IMR-90 (cell line): ENCODE results near the gene PRCP. TPM values are rescaled to one million over a fixed set of nuclear protein-coding genes. Genes with fewer than 3 reads are reported as not detected.

Experiments used
- ATAC-seq: fragments of 200-7000 bp; cut with Tn5 transposase; 2 replicates; pipeline ENCODE4 v1.9.1; 2020; ENCODE audit warnings: low read depth, mild to moderate bottlenecking, moderate library complexity
- BruUV-seq: library from RNA; stranded (reverse); fragments of 400-500 nt; replicated peaks from 2 replicates; lab custom pipeline; 2021; lab: Mats Ljungman, UMichigan
- CTCF ChIA-PET: fragments of 300-600 bp; formaldehyde crosslinking; extraction: SDS; loops from one replicate; lab custom pipeline; 2021; ENCODE audit warnings: antibody characterized with exemption; lab: Yijun Ruan, JAX
- POLR2A ChIA-PET: fragments of 300-600 bp; sonication (Branson Sonifier 250); formaldehyde crosslinking; loops from one replicate; lab custom pipeline; 2022; ENCODE audit warnings: antibody characterized with exemption; ENCODE audit not compliant: unreplicated experiment; lab: Charles Lee
- DNase-seq: peaks from one replicate; pipeline ENCODE4 v3.0.0; 2013
- H2AFZ ChIP-seq: replicated peaks from 2 replicates; pipeline ENCODE3; 2013; ENCODE audit warnings: low read length, mild to moderate bottlenecking; ENCODE audit not compliant: poor library complexity
- H2AK5ac ChIP-seq: 2 replicates; pipeline ENCODE4 v1.6.1; 2013; ENCODE audit warnings: low read depth, low read length, inconsistent platforms
- H2AK9ac ChIP-seq: replicated peaks from 2 replicates; pipeline ENCODE3; 2013; ENCODE audit warnings: mild to moderate bottlenecking, low read depth, low read length, moderate library complexity; ENCODE audit not compliant: poor library complexity
- H2BK120ac ChIP-seq: 2 replicates; pipeline ENCODE4 v1.6.1; 2013; ENCODE audit warnings: low read depth, low read length, inconsistent platforms
- H2BK15ac ChIP-seq: 3 replicates; pipeline ENCODE4 v1.6.1; 2013; ENCODE audit warnings: low read depth, low read length, inconsistent platforms
- H2BK20ac ChIP-seq: 2 replicates; pipeline ENCODE4 v1.6.1; 2013; ENCODE audit warnings: low read depth, mild to moderate bottlenecking, inconsistent platforms, low read length, moderate library complexity
- H2BK5ac ChIP-seq: 2 replicates; pipeline ENCODE4 v1.6.1; 2013; ENCODE audit warnings: mild to moderate bottlenecking, low read depth, low read length, inconsistent platforms; ENCODE audit not compliant: poor library complexity, severe bottlenecking
- H3K14ac ChIP-seq: replicated peaks from 2 replicates; pipeline ENCODE4 v1.6.1; 2013; ENCODE audit warnings: low read depth, low read length, inconsistent platforms
- H3K18ac ChIP-seq: 2 replicates; pipeline ENCODE4 v1.6.1; 2013; ENCODE audit warnings: low read depth, low read length, control low read depth
- H3K23ac ChIP-seq: 2 replicates; pipeline ENCODE4 v1.6.1; 2013; ENCODE audit warnings: low read depth, low read length, inconsistent platforms
- H3K27ac ChIP-seq: 2 replicates; pipeline ENCODE4 v1.5.1; 2013; ENCODE audit warnings: mild to moderate bottlenecking, control low read depth, low read length; ENCODE audit not compliant: insufficient read depth
- H3K27me3 ChIP-seq: 2 replicates; pipeline ENCODE4 v1.6.1; 2013; ENCODE audit warnings: low read length; ENCODE audit not compliant: control insufficient read depth, insufficient read depth
- H3K36me3 ChIP-seq: 2 replicates; pipeline ENCODE4 v1.6.1; 2013; ENCODE audit warnings: low read length, mixed read lengths; ENCODE audit not compliant: control insufficient read depth, insufficient read depth
- H3K4ac ChIP-seq: 2 replicates; pipeline ENCODE4 v1.6.1; 2013; ENCODE audit warnings: low read depth, low read length, inconsistent platforms
- H3K4me1 ChIP-seq: 2 replicates; pipeline ENCODE4 v1.6.1; 2013; ENCODE audit warnings: low read length, mixed read lengths; ENCODE audit not compliant: control insufficient read depth, insufficient read depth
- H3K4me2 ChIP-seq: 2 replicates; pipeline ENCODE4 v1.6.1; 2013; ENCODE audit warnings: low read depth, mild to moderate bottlenecking, control low read depth, low read length, moderate library complexity
- H3K4me3 ChIP-seq: 2 replicates; pipeline ENCODE4 v1.5.1; 2013; ENCODE audit warnings: low read depth, mild to moderate bottlenecking, control low read depth, low read length, moderate library complexity; ENCODE audit not compliant: insufficient read depth
- H3K56ac ChIP-seq: 2 replicates; pipeline ENCODE4 v1.6.1; 2013; ENCODE audit warnings: low read length, inconsistent platforms; ENCODE audit not compliant: insufficient read depth; ENCODE audit errors: extremely low read depth
- H3K79me1 ChIP-seq, 2 experiments: 2 replicates each; pipeline ENCODE4 v1.6.1; 2013; ENCODE audit warnings: low read length in 2 of 2, inconsistent platforms in 1 of 2, low read depth in 1 of 2
- H3K9ac ChIP-seq: 2 replicates; pipeline ENCODE4 v1.6.1; 2013; ENCODE audit warnings: low read depth, low read length, control low read depth
- H3K9me1 ChIP-seq: 2 replicates; pipeline ENCODE4 v1.6.1; 2013; ENCODE audit warnings: low read length, inconsistent platforms; ENCODE audit not compliant: insufficient read depth
- H3K9me3 ChIP-seq: 2 replicates; pipeline ENCODE4 v1.6.1; 2013; ENCODE audit warnings: low read length; ENCODE audit not compliant: control insufficient read depth, insufficient read depth
- H4K20me1 ChIP-seq: 2 replicates; pipeline ENCODE4 v1.6.1; 2013; ENCODE audit warnings: low read length, inconsistent platforms; ENCODE audit not compliant: insufficient read depth
- H4K5ac ChIP-seq: 2 replicates; pipeline ENCODE4 v1.6.1; 2013; ENCODE audit warnings: mild to moderate bottlenecking, low read depth, low read length, control low read depth
- H4K8ac ChIP-seq, 2 experiments: 2 replicates each; pipeline ENCODE4 v1.6.1; 2013; ENCODE audit warnings: low read depth in 2 of 2, low read length in 2 of 2, control low read depth in 1 of 2, inconsistent platforms in 1 of 2
- H4K91ac ChIP-seq: 2 replicates; pipeline ENCODE4 v1.6.1; 2013; ENCODE audit warnings: low read depth, low read length, inconsistent platforms; ENCODE audit not compliant: insufficient read depth
- CEBPB ChIP-seq: IDR thresholded peaks from 2 replicates; pipeline ENCODE4 v1.6.1; 2012; ENCODE audit warnings: low read depth, low read length, improper control_type of control experiment
- FOS ChIP-seq: fragments of 150-350 bp; IDR thresholded peaks from 2 replicates; pipeline ENCODE4 v1.6.1; 2016; ENCODE audit warnings: low read depth, low read length
- MAFK ChIP-seq: IDR thresholded peaks from 2 replicates; pipeline ENCODE4 v1.6.1; 2012; ENCODE audit warnings: low read depth, low read length, improper control_type of control experiment
- MAZ ChIP-seq: IDR thresholded peaks from 2 replicates; pipeline ENCODE4 v1.6.1; 2012; ENCODE audit warnings: low read depth, mild to moderate bottlenecking, low read length, improper control_type of control experiment, moderate library complexity, borderline replicate concordance
- MXI1 ChIP-seq: IDR thresholded peaks from 2 replicates; pipeline ENCODE4 v1.6.1; 2012; ENCODE audit warnings: low read depth, mild to moderate bottlenecking, low read length, moderate library complexity, borderline replicate concordance
- NFE2L2 ChIP-seq: fragments of 150-350 bp; IDR thresholded peaks from 2 replicates; pipeline ENCODE4 v1.6.1; 2016; ENCODE audit warnings: low read depth, mild to moderate bottlenecking, low read length
- POLR2A ChIP-seq: IDR thresholded peaks from 2 replicates; pipeline ENCODE4 v1.6.1; 2012; ENCODE audit warnings: mild to moderate bottlenecking, low read depth, low read length
- RCOR1 ChIP-seq: IDR thresholded peaks from 2 replicates; pipeline ENCODE4 v1.6.1; 2012; ENCODE audit warnings: mild to moderate bottlenecking, low read length, improper control_type of control experiment; ENCODE audit not compliant: insufficient replicate concordance
- RFX5 ChIP-seq: IDR thresholded peaks from 2 replicates; pipeline ENCODE4 v1.8.0; 2012; ENCODE audit warnings: low read depth, mild to moderate bottlenecking, low read length, moderate library complexity
- USF2 ChIP-seq: fragments of 150-350 bp; IDR thresholded peaks from 2 replicates; pipeline ENCODE4 v1.6.1; 2017; ENCODE audit warnings: mild to moderate bottlenecking, antibody characterized with exemption, low read length, low read depth
- WGBS, 2 experiments: methylation state at CpG; one replicate each; pipeline versions ENCODE4 v1.1.5 to v1.1.7; 2013; ENCODE audit warnings: missing lambda C conversion rate in 2 of 2; ENCODE audit not compliant: insufficient read length in 1 of 2; ENCODE audit errors: extremely low coverage in 2 of 2; 5-methylcytosine and 5-hydroxymethylcytosine counted together
- dilution Hi-C: fragments of 300-500 bp; cut with HindIII; formaldehyde crosslinking; loops from one replicate; pipeline ENCODE4 v1.14.3; 2018; ENCODE audit warnings: low sequenced_read_pairs; ENCODE audit not compliant: unreplicated experiment
- in situ Hi-C: fragments of 300-500 bp; cut with MboI; formaldehyde crosslinking; loops from 3 replicates; pipeline ENCODE4 v1.14.3; 2019; ENCODE audit warnings: low sequenced_read_pairs, inconsistent platforms, mixed read lengths
- intact Hi-C: fragments of 100-400 bp; cut with micrococcal nuclease; formaldehyde crosslinking; loops from 2 replicates; pipeline ENCODE4 v1.10.0; 2022
- polyA plus RNA-seq, 3 experiments: library from polyadenylated mRNA; depleted of rRNA; stranded (reverse); fragments of >200 nt; gene quantifications; 2 replicates each; pipeline ENCODE4 v1.2.3, GENCODE V29; 2012; ENCODE audit warnings: low replicate concordance in 1 of 3
- total RNA-seq: library from RNA; depleted of rRNA; stranded (reverse); fragments of >200 nt; gene quantifications from 2 replicates; pipeline ENCODE4 v1.2.3, GENCODE V29; 2012

Gene PRCP
- total and polyA plus RNA-seq, 2 of the 4 experiments (the other 2 are of a cell fraction) = 31.7 to 64.9 TPM

GRCh38 chr11:82929121-82929520, 28.9 kb upstream of the PRCP start:
- Histone ChIP-seq H3K9ac (no peak overlapping the region), H3K14ac (no peak overlapping the region), H4K91ac (no peak overlapping the region), H2BK120ac (no peak overlapping the region), H2AK5ac (no peak overlapping the region), H2AK9ac (no peak overlapping the region), H3K36me3 (no peaks in the 10 kb centered on the region; the same call in 1 of the 2 replicates), H4K20me1 (no peaks in the 10 kb centered on the region), H3K9me3 (no peaks in the 10 kb centered on the region), H4K5ac (no peak overlapping the region), H2BK5ac (no peak overlapping the region), H3K4ac (no peak overlapping the region), H2AFZ (no peak overlapping the region), H3K56ac (no peak overlapping the region), H3K79me1 (no peaks in the 10 kb centered on the region), H2BK20ac (no peak overlapping the region), H2BK15ac (no peak overlapping the region), H3K23ac (no peak overlapping the region), H3K9me1 (no peaks in the 10 kb centered on the region), H3K4me2 (no peak overlapping the region), H3K4me1 (no peaks in the 10 kb centered on the region), H4K8ac (no peak overlapping the region), H3K18ac (no peak overlapping the region), H3K27ac (no peak overlapping the region), H3K27me3 (no peaks in the 10 kb centered on the region), H3K4me3 (no peak overlapping the region)
- BruUV-seq = no TSS peak
- in situ Hi-C loops = no loop called here
- intact Hi-C loops = no loop called here
- no peak for TF ChIP-seq MXI1
- TF ChIP-seq POLR2A = no peak
- TF ChIP-seq MAZ = no peak
- TF ChIP-seq RCOR1 = no peak
- TF ChIP-seq NFE2L2 = no peak
- no peak for TF ChIP-seq CEBPB
- TF ChIP-seq MAFK = no peak
- TF ChIP-seq USF2 = no peak
- TF ChIP-seq RFX5 = no peak
- TF ChIP-seq FOS = no peak
- dilution Hi-C loops = no loop called here
- POLR2A ChIA-PET = no interaction called here
- CTCF ChIA-PET = no interaction called here
- WGBS, 2 experiments = no CpG with 5 or more reads among the region's 10 CpGs
- no peak for ATAC-seq
- no peak for DNase-seq
